Dedifferentiated amniotic fluid mesenchymal stem cell (primary cell): ENCODE measurements around the gene CLDN17.

ENCODE experiments used
- DNase-seq: peaks from one replicate; pipeline ENCODE4 v3.0.0-alpha.2; 2016; ENCODE audit errors: extremely low spot score

Gene CLDN17

GRCh38 chr21:30117631-30118030 is 49.0 kb downstream of the CLDN17 start:
- DNase-seq = no peak

- DNase-seq = no peak
These were observed 50.1 kb downstream of the CLDN17 start for GRCh38 chr21:30116479-30116878.
